H1 (cell line): ENCODE data around the gene RAB11FIP5. TPM values are rescaled to one million over a fixed set of nuclear protein-coding genes. Genes with fewer than 3 reads are reported as not detected.

Experiments
- BCL11A ChIP-seq, 2 experiments: IDR thresholded peaks; one replicate each; pipeline ENCODE4 v1.6.1; 2011; ENCODE audit warnings: low read depth in 2 of 2, low read length in 2 of 2, mild to moderate bottlenecking in 2 of 2
- CBX5 ChIP-seq: fragments of 300-800, 300-1000 bp; sonication (generic); IDR thresholded peaks from 2 replicates; pipeline ENCODE4 v1.7.1; 2016; ENCODE audit warnings: antibody characterized with exemption, low read length, low read depth
- EP300 ChIP-seq, 2 experiments: IDR thresholded peaks; 1 replicate in 1 of 2; 2 replicates in 1 of 2; pipeline ENCODE4 v1.6.1; 2011 to 2012; ENCODE audit warnings: low read depth in 2 of 2, low read length in 2 of 2, mild to moderate bottlenecking in 2 of 2, borderline replicate concordance in 1 of 2, inconsistent platforms in 1 of 2, moderate library complexity in 1 of 2
- GTF2F1 ChIP-seq: IDR thresholded peaks from 2 replicates; pipeline ENCODE4 v1.6.1; 2012; ENCODE audit warnings: low read depth, low read length, improper control_type of control experiment, borderline replicate concordance
- HDAC6 ChIP-seq: IDR thresholded peaks from one replicate; pipeline ENCODE4 v1.7.1; 2012; ENCODE audit warnings: low read depth, mild to moderate bottlenecking, inconsistent platforms, low read length, moderate library complexity
- JUND ChIP-seq: IDR thresholded peaks from 2 replicates; pipeline ENCODE4 v1.6.1; 2011; ENCODE audit warnings: mild to moderate bottlenecking, improper control_type of control experiment, low read length
- MAFK ChIP-seq: IDR thresholded peaks from 2 replicates; pipeline ENCODE4 v1.6.1; 2012; ENCODE audit warnings: low read depth, mild to moderate bottlenecking, improper control_type of control experiment, low read length
- NRF1 ChIP-seq: IDR thresholded peaks from 2 replicates; pipeline ENCODE4 v1.6.1; 2011; ENCODE audit warnings: mild to moderate bottlenecking, low read depth, low read length, improper control_type of control experiment
- POLR2AphosphoS5 ChIP-seq: IDR thresholded peaks from 2 replicates; pipeline ENCODE4 v1.6.1; 2011; ENCODE audit warnings: low read depth, low read length
- RXRA ChIP-seq: IDR thresholded peaks from 2 replicates; pipeline ENCODE4 v1.6.1; 2011; ENCODE audit warnings: low read depth, mild to moderate bottlenecking, low read length, moderate library complexity; ENCODE audit not compliant: insufficient read depth
- SP1 ChIP-seq: IDR thresholded peaks from 2 replicates; pipeline ENCODE4 v1.6.1; 2011; ENCODE audit warnings: low read depth, low read length
- SP4 ChIP-seq: IDR thresholded peaks from 2 replicates; pipeline ENCODE4 v1.6.1; 2012; ENCODE audit warnings: low read length, inconsistent platforms
- TAF7 ChIP-seq: optimal IDR thresholded peaks from 2 replicates; pipeline ENCODE3; 2011; ENCODE audit warnings: low read depth, mild to moderate bottlenecking, inconsistent platforms, low read length, moderate library complexity, borderline replicate concordance
- USF2 ChIP-seq: IDR thresholded peaks from 2 replicates; pipeline ENCODE4 v1.6.1; 2011; ENCODE audit warnings: low read length, improper control_type of control experiment
- polyA plus RNA-seq, 7 experiments: library from polyadenylated mRNA; depleted of rRNA in 3 of 7; stranded (reverse) in 5 of 7; unstranded in 2 of 7; fragments of >200 nt in 5 of 7; fragments of 200-250 nt in 2 of 7; gene quantifications; 1 replicate in 5 of 7; 2 replicates in 1 of 7; 4 replicates in 1 of 7; pipeline versions ENCODE4 v1.2.1 to v1.2.3, GENCODE V29; 2011 to 2013; ENCODE audit warnings: missing spikeins in 2 of 7, mixed read lengths in 2 of 7
- total RNA-seq: library from RNA; stranded (reverse); fragmentation: NEBNext Ultra II Directional; extraction: Animal tissue kit (Norgen Biotek cat#: 25700); gene quantifications from 2 replicates; pipeline ENCODE4 v1.2.1, GENCODE V29; 2021

RAB11FIP5 gene
- total and polyA plus RNA-seq, 2 of the 8 experiments (the other 6 are each of a cell fraction or from before 2014, with no cell fraction given), result 6.3 to 17.0 TPM

GRCh38 chr2:73071360-73072128, 41.2 kb downstream of the RAB11FIP5 start, which contains the start of gene SFXN5 (continued):
- no peak for TF ChIP-seq HDAC6
- peak; percentile 56 for TF ChIP-seq TAF7
- no peak for TF ChIP-seq SP4
- no peak for TF ChIP-seq BCL11A (IDR thresholded peaks at IDR 0.05; ENCODE audit: low read depth in 2 of 2, low read length in 2 of 2)
- 0 out of 3 replicates have a peak, but pooled peaks of 1 of the 2 experiments have one; percentile 24 for TF ChIP-seq EP300 (IDR thresholded peaks at IDR 0.05; ENCODE audit: borderline replicate concordance in 1 of 2, low read depth in 2 of 2, low read length in 2 of 2)
- TF ChIP-seq SP1, result peak; percentile 97
- no peak for TF ChIP-seq JUND
- TF ChIP-seq POLR2AphosphoS5, result peak; percentile 86
- no peak for TF ChIP-seq NRF1
- no peak for TF ChIP-seq USF2
- TF ChIP-seq GTF2F1, result no peak
- no peak for TF ChIP-seq MAFK
- no peak for TF ChIP-seq CBX5
- TF ChIP-seq RXRA, result no peak
